Measurements from ENCODE around the gene CSF2RB. TPM values are rescaled to one million over a fixed set of nuclear protein-coding genes. Genes with fewer than 3 reads are reported as not detected.

Gene CSF2RB
- polyA plus RNA-seq, 2 of the 4 experiments (the other 2 are of a cell fraction), result not detected

- TF ChIP-seq POLR2A (IDR thresholded peaks at IDR 0.05; ENCODE audit: low read length) (no peak), SREBF2 (IDR thresholded peaks at IDR 0.05) (no peak), CEBPB (IDR thresholded peaks at IDR 0.05) (no peak), FOXS1 (CRISPR knock-in tag; IDR thresholded peaks at IDR 0.05) (no peak), MAZ (IDR thresholded peaks at IDR 0.05; ENCODE audit: borderline replicate concordance, low read depth, low read length) (no peak), CHD4 (IDR thresholded peaks at IDR 0.05; ENCODE audit: borderline replicate concordance) (no peak), RARB (CRISPR knock-in tag; IDR thresholded peaks at IDR 0.05) (no peak), ZFP36 (IDR thresholded peaks at IDR 0.05; ENCODE audit: borderline replicate concordance, partially characterized antibody) (no peak), PHF8 (IDR thresholded peaks at IDR 0.05; ENCODE audit: borderline replicate concordance, low read depth) (no peak), PBX3 (IDR thresholded peaks at IDR 0.05) (no peak), FOSL2 (IDR thresholded peaks at IDR 0.05) (no peak), FOSL2 (CRISPR knock-in tag; IDR thresholded peaks at IDR 0.05) (no peak), HMGXB4 (CRISPR knock-in tag; IDR thresholded peaks at IDR 0.05; ENCODE audit: borderline replicate concordance) (no peak)
- FAIRE-seq (no peak), DNase-seq (ENCODE audit: low read depth in 1 of 2, low spot score in 1 of 2) (no peak), ATAC-seq (no peak)
- Histone ChIP-seq H3K4me3 (no peak overlapping the region), H3K4me1 (no peaks in the 10 kb centered on the region), H3K9me3 (no peaks in the 10 kb centered on the region), H3K4me2 (no peak overlapping the region), H3K27ac (no peak overlapping the region)
- ChIA-PET CTCF (interaction anchor here (0.7 to 1.7 kb wide), 2 partner anchors 78 to 110 kb away, joined by 3 read pairs; no protein-coding TSS in a partner anchor), POLR2A (no interaction called here)
- 80% methylated on average over 21 of the region's 25 CpGs for WGBS (ENCODE audit: missing lambda C conversion rate)
Measured at GRCh38 chr22:36933629-36934417, 20.4 kb downstream of the CSF2RB start.

- Histone ChIP-seq H3K9me3 (no peaks in the 10 kb centered on the region), H3K4me1 (no peaks in the 10 kb centered on the region), H3K27ac (no peak overlapping the region), H3K4me2 (no peak overlapping the region), H3K4me3 (no peak overlapping the region)
- ChIA-PET POLR2A (no interaction called here), CTCF (interaction anchor here (1.7 kb wide), 1 partner anchor 79 kb away, joined by 3 read pairs; no protein-coding TSS in a partner anchor)
- ATAC-seq (no peak), FAIRE-seq (no peak), DNase-seq (ENCODE audit: low read depth in 1 of 2, low spot score in 1 of 2) (no peak)
- WGBS (ENCODE audit: missing lambda C conversion rate), result 60% methylated on average over 6 of the region's 10 CpGs
- TF ChIP-seq HDAC2 (IDR thresholded peaks at IDR 0.05) (no peak), ZFP36 (IDR thresholded peaks at IDR 0.05; ENCODE audit: borderline replicate concordance, partially characterized antibody) (peak; percentile 63)
Measured at GRCh38 chr22:36934418-36935312, 21.2 kb downstream of the CSF2RB start.

- POLR2A ChIA-PET, result no interaction called here
- H3K4me3 ChIP-seq, result no peak overlapping the region
- H3K27ac ChIP-seq, result no peak overlapping the region
- WGBS (ENCODE audit: missing lambda C conversion rate), result 75% methylated on average over 2 of the region's 7 CpGs
- no peak for FAIRE-seq
- H3K4me1 ChIP-seq, result no peaks in the 10 kb centered on the region
- no peak for DNase-seq (ENCODE audit: low read depth in 1 of 2, low spot score in 1 of 2)
- TF ChIP-seq JUN (IDR thresholded peaks at IDR 0.05) (no peak), RCOR1 (IDR thresholded peaks at IDR 0.05; ENCODE audit: low read depth, low read length) (no peak), RNF2 (IDR thresholded peaks at IDR 0.05; ENCODE audit: borderline replicate concordance, low read depth) (no peak), BCL3 (IDR thresholded peaks at IDR 0.05) (no peak), HEYL (CRISPR knock-in tag; IDR thresholded peaks at IDR 0.05) (no peak), CHD2 (IDR thresholded peaks at IDR 0.05; ENCODE audit: low read length, partially characterized antibody) (no peak), CBX8 (IDR thresholded peaks at IDR 0.05) (no peak), GATA3 (IDR thresholded peaks at IDR 0.05; ENCODE audit: borderline replicate concordance) (no peak), PBX3 (IDR thresholded peaks at IDR 0.05) (no peak), PHF8 (IDR thresholded peaks at IDR 0.05; ENCODE audit: borderline replicate concordance, low read depth) (no peak), MAZ (IDR thresholded peaks at IDR 0.05; ENCODE audit: borderline replicate concordance, low read depth, low read length) (no peak), FOXS1 (CRISPR knock-in tag; IDR thresholded peaks at IDR 0.05) (no peak), HES2 (IDR thresholded peaks at IDR 0.05) (no peak), SMC3 (IDR thresholded peaks at IDR 0.05) (no peak), KDM1A (IDR thresholded peaks at IDR 0.05; ENCODE audit: low read depth) (no peak), BHLHE40 (IDR thresholded peaks at IDR 0.05; ENCODE audit: low read depth, low read length) (no peak)
- no peak overlapping the region for H3K4me2 ChIP-seq
- no peaks in the 10 kb centered on the region for H3K9me3 ChIP-seq
- CTCF ChIA-PET, result interaction anchor here (1.7 kb wide), 1 partner anchor 79 kb away, joined by 3 read pairs; no protein-coding TSS in a partner anchor
- ATAC-seq, result no peak
Measured at GRCh38 chr22:36935313-36935610, 21.8 kb downstream of the CSF2RB start.
